H9 (cell line): ENCODE results near the gene SERPINA10. TPM values are rescaled to one million over a fixed set of nuclear protein-coding genes. Genes with fewer than 3 reads are reported as not detected.

ENCODE experiments used
- DNase-seq: peaks from one replicate; pipeline ENCODE4 v3.0.0-alpha.2; 2017
- H2AFZ ChIP-seq: one replicate; pipeline ENCODE4 v1.6.1; 2013; ENCODE audit warnings: mild to moderate bottlenecking, low read length, control low read depth, moderate library complexity
- H2AK5ac ChIP-seq: 2 replicates; pipeline ENCODE4 v1.6.1; 2013; ENCODE audit warnings: low read length, control low read depth, mixed read lengths; ENCODE audit not compliant: insufficient read length
- H2BK120ac ChIP-seq: one replicate; pipeline ENCODE4 v1.6.1; 2013; ENCODE audit warnings: low read depth, mild to moderate bottlenecking, low read length, control low read depth, inconsistent platforms; ENCODE audit not compliant: poor library complexity, severe bottlenecking
- H2BK12ac ChIP-seq: 2 replicates; pipeline ENCODE4 v1.6.1; 2013; ENCODE audit warnings: low read length, control low read depth, mixed read lengths, low read depth; ENCODE audit not compliant: insufficient read length
- H2BK15ac ChIP-seq: 2 replicates; pipeline ENCODE4 v1.6.1; 2013; ENCODE audit warnings: low read depth, low read length, control low read depth
- H2BK20ac ChIP-seq: one replicate; pipeline ENCODE4 v1.6.1; 2013; ENCODE audit warnings: low read depth, mild to moderate bottlenecking, low read length, control low read depth, inconsistent platforms; ENCODE audit not compliant: poor library complexity, severe bottlenecking
- H2BK5ac ChIP-seq: 2 replicates; pipeline ENCODE4 v1.6.1; 2013; ENCODE audit warnings: low read length, control low read depth, mixed read lengths; ENCODE audit not compliant: insufficient read length
- H3K14ac ChIP-seq: 2 replicates; pipeline ENCODE4 v1.6.1; 2013; ENCODE audit warnings: low read length, control low read depth; ENCODE audit not compliant: insufficient read depth
- H3K18ac ChIP-seq: 2 replicates; pipeline ENCODE4 v1.6.1; 2013; ENCODE audit warnings: low read depth, mild to moderate bottlenecking, mixed read lengths, low read length, control low read depth; ENCODE audit not compliant: insufficient read length
- H3K23ac ChIP-seq: 2 replicates; pipeline ENCODE4 v1.6.1; 2013; ENCODE audit warnings: low read length, control low read depth, mixed read lengths, low read depth; ENCODE audit not compliant: insufficient read length
- H3K23me2 ChIP-seq: 2 replicates; pipeline ENCODE4 v1.6.1; 2013; ENCODE audit warnings: low read depth, mild to moderate bottlenecking, mixed read lengths, low read length, control low read depth; ENCODE audit not compliant: insufficient read length, poor library complexity, severe bottlenecking
- H3K27ac ChIP-seq: 2 replicates; pipeline ENCODE4 v1.5.1; 2013; ENCODE audit warnings: low read length, control low read depth, mixed read lengths, low read depth; ENCODE audit not compliant: insufficient read length
- H3K27me3 ChIP-seq: 2 replicates; pipeline ENCODE4 v1.6.1; 2013; ENCODE audit warnings: low read length, control low read depth, inconsistent platforms; ENCODE audit not compliant: insufficient read depth
- H3K4ac ChIP-seq: 2 replicates; pipeline ENCODE4 v1.6.1; 2013; ENCODE audit warnings: low read depth, mild to moderate bottlenecking, control low read depth, inconsistent platforms, low read length, moderate library complexity
- H3K4me1 ChIP-seq: 2 replicates; pipeline ENCODE4 v1.6.1; 2013; ENCODE audit warnings: low read length, control low read depth, inconsistent platforms; ENCODE audit not compliant: insufficient read depth
- H3K4me2 ChIP-seq: 2 replicates; pipeline ENCODE4 v1.6.1; 2013; ENCODE audit warnings: low read length, control low read depth, mixed read lengths; ENCODE audit not compliant: insufficient read length, insufficient read depth
- H3K56ac ChIP-seq: 2 replicates; pipeline ENCODE4 v1.6.1; 2013; ENCODE audit warnings: low read depth, mild to moderate bottlenecking, mixed read lengths, low read length, control low read depth; ENCODE audit not compliant: insufficient read length
- H3K79me1 ChIP-seq: 2 replicates; pipeline ENCODE4 v1.6.1; 2013; ENCODE audit warnings: low read depth, mild to moderate bottlenecking, moderate library complexity, low read length, control low read depth, inconsistent platforms; ENCODE audit not compliant: insufficient read depth, poor library complexity, severe bottlenecking
- H3K79me2 ChIP-seq: 2 replicates; pipeline ENCODE4 v1.6.1; 2013; ENCODE audit warnings: low read length, control low read depth, inconsistent platforms; ENCODE audit not compliant: insufficient read depth
- H3K9ac ChIP-seq: 2 replicates; pipeline ENCODE4 v1.6.1; 2013; ENCODE audit warnings: low read length, control low read depth, mixed read lengths; ENCODE audit not compliant: insufficient read length; ENCODE audit errors: extremely low read depth
- H3K9me3 ChIP-seq: one replicate; pipeline ENCODE4 v1.6.1; 2013; ENCODE audit warnings: low read depth, low read length, inconsistent platforms; ENCODE audit not compliant: control insufficient read depth
- H3T11ph ChIP-seq: one replicate; pipeline ENCODE4 v1.6.1; 2013; ENCODE audit warnings: mild to moderate bottlenecking, low read length, control low read depth, inconsistent platforms
- H4K20me1 ChIP-seq: one replicate; pipeline ENCODE4 v1.6.1; 2013; ENCODE audit not compliant: control insufficient read depth, insufficient read length, insufficient read depth
- H4K5ac ChIP-seq: 2 replicates; pipeline ENCODE4 v1.6.1; 2013; ENCODE audit warnings: low read depth, mild to moderate bottlenecking, mixed read lengths, low read length, control low read depth; ENCODE audit not compliant: insufficient read length
- H4K8ac ChIP-seq: replicated peaks from 2 replicates; pipeline ENCODE4 v1.6.1; 2013; ENCODE audit warnings: low read length, control low read depth, mixed read lengths, low read depth; ENCODE audit not compliant: insufficient read length
- H4K91ac ChIP-seq: 2 replicates; pipeline ENCODE4 v1.6.1; 2013; ENCODE audit warnings: low read depth, mild to moderate bottlenecking, moderate library complexity, mixed read lengths, low read length, control low read depth; ENCODE audit not compliant: insufficient read length
- H3K27ac Mint-ChIP-seq, 3 experiments: 2 replicates in 2 of 3; 3 replicates in 1 of 3; pipeline ENCODE4 v1.8.0; 2020 to 2021; ENCODE audit warnings: mixed read lengths in 3 of 3, mild to moderate bottlenecking in 1 of 3, moderate library complexity in 1 of 3
- H3K27me3 Mint-ChIP-seq: 2 replicates; pipeline ENCODE4 v1.8.0; 2021; ENCODE audit warnings: low read depth, mild to moderate bottlenecking, moderate library complexity, mixed read lengths
- H3K36me3 Mint-ChIP-seq, 3 experiments: 2 replicates in 2 of 3; 3 replicates in 1 of 3; pipeline ENCODE4 v1.8.0; 2020 to 2021; ENCODE audit warnings: low read depth in 3 of 3, mixed read lengths in 3 of 3; ENCODE audit not compliant: insufficient read depth in 1 of 3
- H3K4me1 Mint-ChIP-seq, 2 experiments: 2 replicates each; pipeline ENCODE4 v1.8.0; 2020; ENCODE audit warnings: mixed read lengths in 2 of 2
- H3K4me3 Mint-ChIP-seq, 2 experiments: 2 replicates in 1 of 2; 3 replicates in 1 of 2; pipeline ENCODE4 v1.8.0; 2020 to 2021; ENCODE audit warnings: mild to moderate bottlenecking in 2 of 2, mixed read lengths in 2 of 2, moderate library complexity in 1 of 2
- H3K9me3 Mint-ChIP-seq, 2 experiments: 2 replicates in 1 of 2; 3 replicates in 1 of 2; pipeline ENCODE4 v1.8.0; 2020; ENCODE audit warnings: mild to moderate bottlenecking in 2 of 2, mixed read lengths in 2 of 2, moderate library complexity in 1 of 2
- WGBS: extraction: QIAGEN DNeasy Blood & Tissue Kit; methylation state at CpG from one replicate; pipeline ENCODE4 v1.1.7; 2013; ENCODE audit warnings: missing lambda C conversion rate, low lambda C conversion rate, mixed read lengths; ENCODE audit not compliant: insufficient read length; ENCODE audit errors: extremely low coverage; 5-methylcytosine and 5-hydroxymethylcytosine counted together
- total RNA-seq: library from RNA; stranded (reverse); gene quantifications from 2 replicates; pipeline ENCODE4 v1.2.1, GENCODE V29; 2021
- TF ChIP-seq, protein P1 (sequence below): fragments of 200-600 bp; sonication (generic); conservative IDR thresholded peaks from 3 replicates; pipeline ENCODE4 v1.8.0; 2021; ENCODE audit warnings: antibody characterized with exemption, mild to moderate bottlenecking

Gene SERPINA10
- total RNA-seq, 1 experiment from 2014 or later, result not detected

DNA sequence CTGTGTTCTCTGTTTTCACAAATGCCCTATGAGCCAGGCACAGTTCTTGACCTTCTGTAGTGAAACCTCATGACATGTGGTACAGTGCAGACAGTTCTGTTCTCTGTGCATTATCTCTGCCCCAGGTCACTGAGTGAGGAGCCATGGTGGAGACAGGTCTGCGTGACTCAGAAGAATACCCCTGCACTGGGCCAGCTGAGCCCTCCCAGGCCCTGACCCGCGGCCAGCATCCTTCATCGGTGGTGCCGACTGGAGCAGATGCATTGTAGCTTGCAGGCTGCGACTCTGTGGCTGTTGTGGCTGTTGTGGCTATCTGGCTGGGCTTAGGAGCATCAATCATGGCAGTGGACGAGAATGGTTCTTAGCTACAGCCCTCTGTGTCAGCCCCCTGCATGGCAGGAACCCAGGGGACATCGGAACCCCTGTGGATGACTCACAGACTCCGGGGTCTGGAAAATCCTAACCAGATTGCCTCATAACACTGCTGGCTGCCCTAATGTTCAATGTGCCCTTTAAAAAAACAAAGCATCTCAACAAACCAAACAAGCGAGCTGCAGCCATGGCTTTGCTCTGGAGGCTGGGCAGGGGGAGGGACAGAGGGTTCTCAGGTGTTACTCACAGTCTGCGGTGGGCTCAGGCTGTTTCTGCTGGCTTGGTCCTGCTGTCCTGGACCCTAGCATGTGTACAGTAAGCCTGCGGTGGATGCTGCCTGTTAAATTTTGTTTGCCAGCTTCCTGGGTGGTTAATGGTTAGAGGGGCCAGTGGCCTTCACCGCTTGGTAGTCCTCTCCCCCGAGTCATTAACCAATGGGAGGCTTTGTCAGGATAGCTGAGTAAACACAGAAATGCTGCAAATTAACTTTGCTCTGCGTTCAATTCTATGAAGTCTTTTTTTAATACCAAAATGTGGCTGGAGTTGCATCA lies 29.8 kb upstream of the SERPINA10 start, which contains the start of gene SERPINA6:
TSS of gene SERPINA6 (minus strand) at position 689 of the 923 bp plus-strand sequence. CDS start 8,688 bp downstream, outside the sequence.
- Histone ChIP-seq H3K9ac (no peak within 1 kb of the TSS), H2AFZ (no peak within 1 kb of the TSS), H2BK120ac (no peak within 1 kb of the TSS), H3K79me1 (no peaks in the 10 kb centered on the region), H3K4me2 (no peak within 1 kb of the TSS), H3K23me2 (no peaks in the 10 kb centered on the region), H2BK20ac (no peak within 1 kb of the TSS), H2BK5ac (no peak within 1 kb of the TSS), H3T11ph (no peak within 1 kb of the TSS), H3K14ac (no peak within 1 kb of the TSS), H4K5ac (no peak within 1 kb of the TSS), H3K18ac (no peak within 1 kb of the TSS), H3K56ac (no peak within 1 kb of the TSS), H2BK12ac (no peak within 1 kb of the TSS), H4K91ac (no peak within 1 kb of the TSS), H3K23ac (no peak within 1 kb of the TSS), H4K8ac (no peak within 1 kb of the TSS), H3K27ac (no peak within 1 kb of the TSS), H2BK15ac (no peak within 1 kb of the TSS), H3K79me2 (no peaks in the 10 kb centered on the region), H3K27me3 (no peaks in the 10 kb centered on the region), H3K4ac (no peak within 1 kb of the TSS), H4K20me1 (no peaks in the 10 kb centered on the region), H3K9me3 (no peaks in the 10 kb centered on the region), H2AK5ac (no peak within 1 kb of the TSS), H3K4me1 (no peaks in the 10 kb centered on the region)
- Mint-ChIP-seq H3K27ac (no peak within 1 kb of the TSS; a peak in 1 of 7 replicates), H3K9me3 (0 out of 5 replicates have a peak, but pooled peaks cover 0 to 3% of the 10 kb centered on the region in 2 experiments), H3K4me3 (no peak within 1 kb of the TSS), H3K27me3 (peaks cover 5% of the 10 kb centered on the region; the same call in 1 of the 2 replicates), H3K4me1 (peaks cover 2 to 4% of the 10 kb centered on the region in 2 experiments; a peak in 3 of 4 replicates), H3K36me3 (no peaks in the 10 kb centered on the region)
- WGBS, result no CpG with 5 or more reads among the region's 15 CpGs
- no peak for DNase-seq
- TF ChIP-seq, protein P1, sequence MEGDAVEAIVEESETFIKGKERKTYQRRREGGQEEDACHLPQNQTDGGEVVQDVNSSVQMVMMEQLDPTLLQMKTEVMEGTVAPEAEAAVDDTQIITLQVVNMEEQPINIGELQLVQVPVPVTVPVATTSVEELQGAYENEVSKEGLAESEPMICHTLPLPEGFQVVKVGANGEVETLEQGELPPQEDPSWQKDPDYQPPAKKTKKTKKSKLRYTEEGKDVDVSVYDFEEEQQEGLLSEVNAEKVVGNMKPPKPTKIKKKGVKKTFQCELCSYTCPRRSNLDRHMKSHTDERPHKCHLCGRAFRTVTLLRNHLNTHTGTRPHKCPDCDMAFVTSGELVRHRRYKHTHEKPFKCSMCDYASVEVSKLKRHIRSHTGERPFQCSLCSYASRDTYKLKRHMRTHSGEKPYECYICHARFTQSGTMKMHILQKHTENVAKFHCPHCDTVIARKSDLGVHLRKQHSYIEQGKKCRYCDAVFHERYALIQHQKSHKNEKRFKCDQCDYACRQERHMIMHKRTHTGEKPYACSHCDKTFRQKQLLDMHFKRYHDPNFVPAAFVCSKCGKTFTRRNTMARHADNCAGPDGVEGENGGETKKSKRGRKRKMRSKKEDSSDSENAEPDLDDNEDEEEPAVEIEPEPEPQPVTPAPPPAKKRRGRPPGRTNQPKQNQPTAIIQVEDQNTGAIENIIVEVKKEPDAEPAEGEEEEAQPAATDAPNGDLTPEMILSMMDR, result no peak
